ENCODE results near the gene YIPF1.

Gene YIPF1

GRCh38 chr1:53889304-53890298, at the start of gene YIPF1:
TSS of gene YIPF1 (minus strand) at chr1:53889797. CDS start at chr1:53888937, 860 bp downstream.
- DNase-seq: peak; percentile 43 to 95 (median 86)

GRCh38 chr1:53938136-53938830, 48.7 kb upstream of the YIPF1 start:
- no peak for DNase-seq

GRCh38 chr1:53936430-53936829, 46.8 kb upstream of the YIPF1 start:
- DNase-seq: no peak

GRCh38 chr1:53934170-53934765, 44.7 kb upstream of the YIPF1 start:
- DNase-seq: no peak

GRCh38 chr1:53931523-53931922, 41.9 kb upstream of the YIPF1 start:
- DNase-seq: no peak

- DNase-seq: no peak
Observed at GRCh38 chr1:53930932-53931331, 41.3 kb upstream of the YIPF1 start.

- no peak for DNase-seq
Observed at GRCh38 chr1:53929246-53929960, 39.8 kb upstream of the YIPF1 start.

- no peak for DNase-seq
Observed at GRCh38 chr1:53927376-53927881, 37.8 kb upstream of the YIPF1 start.

GRCh38 chr1:53919675-53920066, 30.1 kb upstream of the YIPF1 start:
- no peak for DNase-seq

GRCh38 chr1:53918343-53918742, 28.7 kb upstream of the YIPF1 start:
- no peak for DNase-seq

GRCh38 chr1:53913352-53914033, 23.9 kb upstream of the YIPF1 start:
- DNase-seq: peak in 4 of 56 donors; percentile 12 to 19 (median 16)

- no peak for DNase-seq
Observed at GRCh38 chr1:53911442-53911841, 21.8 kb upstream of the YIPF1 start.

GRCh38 chr1:53909946-53910345, 20.3 kb upstream of the YIPF1 start:
- no peak for DNase-seq

- DNase-seq: no peak
Observed at GRCh38 chr1:53906121-53906520, 16.5 kb upstream of the YIPF1 start.

GRCh38 chr1:53905509-53905908, 15.9 kb upstream of the YIPF1 start:
- no peak for DNase-seq

- DNase-seq: no peak
Observed at GRCh38 chr1:53902235-53903138, 12.9 kb upstream of the YIPF1 start.

GRCh38 chr1:53899708-53900107, 10.1 kb upstream of the YIPF1 start:
- no peak for DNase-seq

- DNase-seq: peak in 8 of 56 donors; percentile 2 to 44 (median 8)
Observed at GRCh38 chr1:53899206-53899628, 9.6 kb upstream of the YIPF1 start.

- peak in 1 of 56 donors; percentile 3 for DNase-seq
Observed at GRCh38 chr1:53896635-53897229, 7.1 kb upstream of the YIPF1 start.

All from nucleus accumbens (tissue), 56 donors.